Measurements from ENCODE around the gene ARHGAP6.

GRCh38 chrX:11629593-11630211 lies 36.0 kb downstream of the ARHGAP6 start:
- TF ChIP-seq, protein P1, sequence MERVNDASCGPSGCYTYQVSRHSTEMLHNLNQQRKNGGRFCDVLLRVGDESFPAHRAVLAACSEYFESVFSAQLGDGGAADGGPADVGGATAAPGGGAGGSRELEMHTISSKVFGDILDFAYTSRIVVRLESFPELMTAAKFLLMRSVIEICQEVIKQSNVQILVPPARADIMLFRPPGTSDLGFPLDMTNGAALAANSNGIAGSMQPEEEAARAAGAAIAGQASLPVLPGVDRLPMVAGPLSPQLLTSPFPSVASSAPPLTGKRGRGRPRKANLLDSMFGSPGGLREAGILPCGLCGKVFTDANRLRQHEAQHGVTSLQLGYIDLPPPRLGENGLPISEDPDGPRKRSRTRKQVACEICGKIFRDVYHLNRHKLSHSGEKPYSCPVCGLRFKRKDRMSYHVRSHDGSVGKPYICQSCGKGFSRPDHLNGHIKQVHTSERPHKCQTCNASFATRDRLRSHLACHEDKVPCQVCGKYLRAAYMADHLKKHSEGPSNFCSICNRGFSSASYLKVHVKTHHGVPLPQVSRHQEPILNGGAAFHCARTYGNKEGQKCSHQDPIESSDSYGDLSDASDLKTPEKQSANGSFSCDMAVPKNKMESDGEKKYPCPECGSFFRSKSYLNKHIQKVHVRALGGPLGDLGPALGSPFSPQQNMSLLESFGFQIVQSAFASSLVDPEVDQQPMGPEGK (CRISPR knock-in tag; IDR thresholded peaks at IDR 0.05; ENCODE audit: borderline replicate concordance), result no peak
- TF ChIP-seq TSHZ2 (CRISPR knock-in tag; IDR thresholded peaks at IDR 0.05) (no peak), ARNTL (CRISPR knock-in tag; IDR thresholded peaks at IDR 0.05; ENCODE audit: borderline replicate concordance, low read depth) (no peak), CREB5 (CRISPR knock-in tag; IDR thresholded peaks at IDR 0.05; ENCODE audit: low read depth) (no peak), RARB (CRISPR knock-in tag; IDR thresholded peaks at IDR 0.05) (no peak), SNAI2 (CRISPR knock-in tag; IDR thresholded peaks at IDR 0.05) (no peak), ZFP30 (CRISPR knock-in tag; IDR thresholded peaks at IDR 0.05) (no peak)
